ENCODE measurements around the gene ADGRL3. TPM values are rescaled to one million over a fixed set of nuclear protein-coding genes. Genes with fewer than 3 reads are reported as not detected.

ADGRL3 gene
- total RNA-seq, 4 donors from 2014 or later: 0.19 to 7.8 (median 1.3) TPM

DNA sequence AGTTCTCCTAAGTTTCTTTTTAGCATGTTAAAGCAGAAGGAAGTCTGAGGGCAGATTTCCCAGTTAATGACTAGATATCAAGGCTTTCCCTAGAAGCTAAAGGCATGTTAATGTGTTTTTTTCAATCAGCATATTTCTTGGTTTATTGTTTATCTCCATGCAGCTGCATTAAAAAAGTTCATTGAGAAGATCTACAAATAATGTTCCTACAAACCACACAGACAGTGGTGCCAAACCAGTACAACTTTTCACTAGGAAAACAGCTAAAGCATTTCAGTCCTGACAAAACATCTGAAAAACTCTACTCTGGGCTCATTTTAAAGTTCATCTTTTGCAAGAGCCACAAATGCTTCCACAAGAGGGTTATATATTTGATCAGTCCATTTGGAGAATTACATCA, 320.0 kb downstream of the ADGRL3 start:
- H3K36me3 ChIP-seq: no peaks in the 10 kb centered on the region
- no peak for DNase-seq
- H3K4me1 ChIP-seq: peaks cover 0 to 16% (median 0%) of the 10 kb centered on the region in 3 donors
- TF ChIP-seq, protein P1, sequence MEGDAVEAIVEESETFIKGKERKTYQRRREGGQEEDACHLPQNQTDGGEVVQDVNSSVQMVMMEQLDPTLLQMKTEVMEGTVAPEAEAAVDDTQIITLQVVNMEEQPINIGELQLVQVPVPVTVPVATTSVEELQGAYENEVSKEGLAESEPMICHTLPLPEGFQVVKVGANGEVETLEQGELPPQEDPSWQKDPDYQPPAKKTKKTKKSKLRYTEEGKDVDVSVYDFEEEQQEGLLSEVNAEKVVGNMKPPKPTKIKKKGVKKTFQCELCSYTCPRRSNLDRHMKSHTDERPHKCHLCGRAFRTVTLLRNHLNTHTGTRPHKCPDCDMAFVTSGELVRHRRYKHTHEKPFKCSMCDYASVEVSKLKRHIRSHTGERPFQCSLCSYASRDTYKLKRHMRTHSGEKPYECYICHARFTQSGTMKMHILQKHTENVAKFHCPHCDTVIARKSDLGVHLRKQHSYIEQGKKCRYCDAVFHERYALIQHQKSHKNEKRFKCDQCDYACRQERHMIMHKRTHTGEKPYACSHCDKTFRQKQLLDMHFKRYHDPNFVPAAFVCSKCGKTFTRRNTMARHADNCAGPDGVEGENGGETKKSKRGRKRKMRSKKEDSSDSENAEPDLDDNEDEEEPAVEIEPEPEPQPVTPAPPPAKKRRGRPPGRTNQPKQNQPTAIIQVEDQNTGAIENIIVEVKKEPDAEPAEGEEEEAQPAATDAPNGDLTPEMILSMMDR (IDR thresholded peaks at IDR 0.05): no peak
- no peak for TF ChIP-seq POLR2A (IDR thresholded peaks at IDR 0.05)
- H3K27me3 ChIP-seq: no peaks in the 10 kb centered on the region
- H3K27ac ChIP-seq: no peak overlapping the region
- intact Hi-C loops (cut with DNase I): no loop called here
- no peaks in the 10 kb centered on the region for H3K9me3 ChIP-seq
- H3K4me3 ChIP-seq: no peak overlapping the region

DNA sequence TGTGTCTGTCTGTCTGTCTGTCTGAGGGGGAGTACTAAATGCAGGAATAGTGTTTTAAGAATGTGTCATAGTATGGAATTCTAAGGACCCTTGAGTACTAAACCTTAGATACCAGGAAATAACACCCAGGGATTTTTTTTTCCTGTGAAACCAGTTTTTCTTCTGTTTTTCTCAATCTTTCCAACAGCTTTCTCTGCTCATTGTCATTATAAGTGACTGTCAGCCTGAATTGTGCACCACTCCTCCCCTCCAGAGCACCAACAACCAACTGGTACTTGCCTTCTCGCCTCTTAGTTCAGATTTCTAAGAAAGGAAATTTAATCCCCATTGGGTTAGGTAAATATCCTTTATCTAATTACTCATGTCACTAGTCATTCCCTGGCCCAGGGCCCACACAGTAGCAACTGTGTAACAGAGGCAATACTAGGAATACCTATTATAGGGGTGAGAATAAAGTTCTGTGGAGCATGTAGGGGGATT, 320.6 kb downstream of the ADGRL3 start:
- Histone ChIP-seq H3K4me3 (no peak overlapping the region), H3K27ac (no peak overlapping the region), H3K4me1 (peaks cover 0 to 16% (median 0%) of the 10 kb centered on the region in 3 donors), H3K27me3 (no peaks in the 10 kb centered on the region), H3K9me3 (no peaks in the 10 kb centered on the region), H3K36me3 (no peaks in the 10 kb centered on the region)
- intact Hi-C loops (cut with DNase I): no loop called here
- TF ChIP-seq POLR2A (IDR thresholded peaks at IDR 0.05): no peak
- TF ChIP-seq, protein P1 (IDR thresholded peaks at IDR 0.05): no peak
- no peak for DNase-seq
- WGBS, 2 donors: 39 to 42% methylated on average over 1 of the region's 1 CpG

- TF ChIP-seq POLR2A (IDR thresholded peaks at IDR 0.05): no peak
- TF ChIP-seq, protein P1 (IDR thresholded peaks at IDR 0.05): no peak
- Histone ChIP-seq H3K36me3 (no peaks in the 10 kb centered on the region), H3K4me1 (peaks cover 0 to 16% (median 0%) of the 10 kb centered on the region in 3 donors), H3K27me3 (no peaks in the 10 kb centered on the region), H3K9me3 (no peaks in the 10 kb centered on the region), H3K4me3 (no peak overlapping the region), H3K27ac (no peak overlapping the region)
- DNase-seq: no peak
- intact Hi-C loops (cut with DNase I): no loop called here
- 62 to 72% methylated on average over 1 of the region's 1 CpG for WGBS, 2 donors
Measured at GRCh38 chr4:61521451-61521850, 321.3 kb downstream of the ADGRL3 start.

DNA sequence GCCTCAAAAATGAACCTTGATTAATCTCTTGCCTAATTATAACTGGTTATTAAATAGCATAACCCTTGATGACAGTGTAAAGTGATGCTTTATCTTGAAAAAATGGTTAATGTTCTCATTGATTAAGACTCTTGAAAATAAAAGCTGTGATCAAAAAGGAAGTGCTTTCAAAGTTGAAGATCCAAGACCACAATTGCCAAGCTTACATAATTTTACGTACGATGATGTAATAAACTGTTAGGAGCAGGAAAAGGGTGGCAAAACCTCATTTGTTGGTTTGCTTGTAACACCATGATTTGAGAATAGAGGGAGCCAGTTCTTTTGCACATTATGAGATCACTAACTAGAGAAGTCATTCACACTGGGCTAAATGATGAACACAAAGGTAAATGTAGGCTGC, 322.2 kb downstream of the ADGRL3 start:
- Histone ChIP-seq H3K27me3 (no peaks in the 10 kb centered on the region), H3K36me3 (no peaks in the 10 kb centered on the region), H3K4me1 (peaks cover 0 to 16% (median 0%) of the 10 kb centered on the region in 3 donors), H3K9me3 (no peaks in the 10 kb centered on the region), H3K4me3 (no peak overlapping the region), H3K27ac (no peak overlapping the region)
- TF ChIP-seq, protein P1 (IDR thresholded peaks at IDR 0.05): no peak
- no peak for TF ChIP-seq POLR2A (IDR thresholded peaks at IDR 0.05)
- DNase-seq: no peak
- WGBS, 2 donors: 75 to 78% methylated on average over 2 of the region's 2 CpGs
- intact Hi-C loops (cut with DNase I): no loop called here

DNA sequence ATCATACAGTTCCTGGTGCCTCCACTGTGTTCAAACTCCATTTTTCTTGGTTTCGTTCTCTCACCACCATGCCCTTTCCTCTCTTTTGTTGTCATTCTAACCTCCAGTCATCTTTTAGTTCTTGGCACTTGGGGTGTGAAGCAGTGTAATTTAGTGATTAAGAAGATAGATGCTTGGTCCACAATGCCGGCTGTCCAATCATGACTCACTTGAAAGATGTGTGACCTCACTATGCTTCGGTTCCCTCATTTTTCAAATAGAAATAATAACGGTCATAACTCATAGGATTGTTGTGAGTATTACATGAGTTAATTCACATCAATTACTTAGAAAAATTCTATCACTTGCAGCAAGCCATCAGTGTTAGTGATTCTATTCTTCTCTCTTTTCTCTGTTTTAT, 327.8 kb downstream of the ADGRL3 start:
- DNase-seq: no peak
- intact Hi-C loops (cut with DNase I): no loop called here
- Histone ChIP-seq H3K9me3 (no peaks in the 10 kb centered on the region), H3K27me3 (no peaks in the 10 kb centered on the region), H3K36me3 (no peaks in the 10 kb centered on the region), H3K4me3 (no peak overlapping the region), H3K27ac (no peak overlapping the region), H3K4me1 (peaks cover 0 to 4% (median 0%) of the 10 kb centered on the region in 3 donors)
- 70 to 82% methylated on average over 4 of the region's 4 CpGs for WGBS, 2 donors
- no peak for TF ChIP-seq POLR2A (IDR thresholded peaks at IDR 0.05)
- TF ChIP-seq, protein P1 (IDR thresholded peaks at IDR 0.05): no peak
